Stimulated activated effector memory CD8-positive, alpha-beta T cell treated with anti-CD3 and anti-CD28 coated beads, Interleukin-12 subunit alpha, Interleukin-12 subunit beta, amount 100 ng/mL, for 72 hours (primary cell): ENCODE measurements around the gene PCDH1.

ENCODE experiments used
- ATAC-seq: fragments of 150-1000 bp; cut with Tn5 transposase; 2 replicates; pipeline ENCODE4 v1.10.0; 2021
- DNase-seq, 2 donors: peaks; one replicate each; pipeline ENCODE4 v3.0.0; 2021 to 2022; ENCODE audit warnings: low spot score in 2 of 2
- H3K27ac Mint-ChIP-seq: one replicate; pipeline ENCODE4 v1.8.0; 2022; ENCODE audit warnings: mild to moderate bottlenecking, mixed read lengths
- H3K36me3 Mint-ChIP-seq: one replicate; pipeline ENCODE4 v1.8.0; 2022; ENCODE audit warnings: mild to moderate bottlenecking, mixed read lengths
- H3K4me1 Mint-ChIP-seq: one replicate; pipeline ENCODE4 v1.8.0; 2022; ENCODE audit warnings: mixed read lengths
- H3K4me3 Mint-ChIP-seq: one replicate; pipeline ENCODE4 v1.8.0; 2022; ENCODE audit warnings: mild to moderate bottlenecking, mixed read lengths
- H3K9me3 Mint-ChIP-seq: one replicate; pipeline ENCODE4 v1.8.0; 2022; ENCODE audit warnings: mixed read lengths

PCDH1 gene

GRCh38 chr5:141807732-141808131 is 70.5 kb downstream of the PCDH1 start:
- no peak for ATAC-seq
- Mint-ChIP-seq H3K27ac (no peak overlapping the region), H3K9me3 (no peaks in the 10 kb centered on the region), H3K4me3 (no peak overlapping the region), H3K36me3 (peaks cover 6% of the 10 kb centered on the region), H3K4me1 (peaks cover 10% of the 10 kb centered on the region)
- DNase-seq = no peak

- H3K36me3 Mint-ChIP-seq = peaks cover 6% of the 10 kb centered on the region
- no peak for ATAC-seq
- no peak overlapping the region for H3K27ac Mint-ChIP-seq
- peaks cover 10% of the 10 kb centered on the region for H3K4me1 Mint-ChIP-seq
- no peak overlapping the region for H3K4me3 Mint-ChIP-seq
- no peaks in the 10 kb centered on the region for H3K9me3 Mint-ChIP-seq
- no peak for DNase-seq
These were observed 70.9 kb downstream of the PCDH1 start for GRCh38 chr5:141807329-141807728.

- Mint-ChIP-seq H3K36me3 (peaks cover 6% of the 10 kb centered on the region), H3K4me3 (no peak overlapping the region), H3K4me1 (peaks cover 3% of the 10 kb centered on the region), H3K27ac (no peak overlapping the region), H3K9me3 (no peaks in the 10 kb centered on the region)
- no peak for ATAC-seq
- no peak for DNase-seq
These were observed 71.6 kb downstream of the PCDH1 start for GRCh38 chr5:141806626-141807025.

GRCh38 chr5:141805874-141806595 is 72.2 kb downstream of the PCDH1 start:
- Mint-ChIP-seq H3K27ac (no peak overlapping the region), H3K4me1 (no peaks in the 10 kb centered on the region), H3K4me3 (no peak overlapping the region), H3K9me3 (no peaks in the 10 kb centered on the region), H3K36me3 (peaks cover 6% of the 10 kb centered on the region)
- no peak for DNase-seq
- no peak for ATAC-seq

GRCh38 chr5:141804475-141804874 is 73.7 kb downstream of the PCDH1 start:
- Mint-ChIP-seq H3K9me3 (no peaks in the 10 kb centered on the region), H3K27ac (no peak overlapping the region), H3K36me3 (peaks cover 6% of the 10 kb centered on the region), H3K4me3 (no peak overlapping the region), H3K4me1 (no peaks in the 10 kb centered on the region)
- ATAC-seq (no peak), DNase-seq (no peak)
